NCI-H2107 treated with DMSO at 0.1 percent for 48 hours (cell line): ENCODE measurements around the gene HLA-DQB2.
"Not testable (repeated sequence)": the region's sequence is repeated elsewhere in the genome, so short reads cannot be mapped to it uniquely, and the experiment has no call there.

ENCODE experiments used
- DNase-seq: peaks from one replicate; lab custom pipeline; 2025; ENCODE audit not compliant: unreplicated experiment; lab: John Stamatoyannopoulos, UW

Gene HLA-DQB2

GRCh38 chr6:32763421-32763820 lies at the start of gene HLA-DQB2:
TSS of gene HLA-DQB2 (minus strand) at chr6:32763532. CDS start at chr6:32763470, 62 bp downstream.
- no peak for DNase-seq

GRCh38 chr6:32809171-32809570 lies 45.8 kb upstream of the HLA-DQB2 start:
- no peak for DNase-seq

GRCh38 chr6:32807020-32807580 lies 43.8 kb upstream of the HLA-DQB2 start:
- no peak for DNase-seq

- not testable (repeated sequence) for DNase-seq
These were observed 42.1 kb upstream of the HLA-DQB2 start for GRCh38 chr6:32805404-32805803.

- no peak for DNase-seq
These were observed 40.1 kb upstream of the HLA-DQB2 start for GRCh38 chr6:32803416-32803815.

- no peak for DNase-seq
These were observed 36.4 kb upstream of the HLA-DQB2 start for GRCh38 chr6:32799740-32800139.

- DNase-seq, result no peak
These were observed 35.8 kb upstream of the HLA-DQB2 start for GRCh38 chr6:32799168-32799567.

DNA sequence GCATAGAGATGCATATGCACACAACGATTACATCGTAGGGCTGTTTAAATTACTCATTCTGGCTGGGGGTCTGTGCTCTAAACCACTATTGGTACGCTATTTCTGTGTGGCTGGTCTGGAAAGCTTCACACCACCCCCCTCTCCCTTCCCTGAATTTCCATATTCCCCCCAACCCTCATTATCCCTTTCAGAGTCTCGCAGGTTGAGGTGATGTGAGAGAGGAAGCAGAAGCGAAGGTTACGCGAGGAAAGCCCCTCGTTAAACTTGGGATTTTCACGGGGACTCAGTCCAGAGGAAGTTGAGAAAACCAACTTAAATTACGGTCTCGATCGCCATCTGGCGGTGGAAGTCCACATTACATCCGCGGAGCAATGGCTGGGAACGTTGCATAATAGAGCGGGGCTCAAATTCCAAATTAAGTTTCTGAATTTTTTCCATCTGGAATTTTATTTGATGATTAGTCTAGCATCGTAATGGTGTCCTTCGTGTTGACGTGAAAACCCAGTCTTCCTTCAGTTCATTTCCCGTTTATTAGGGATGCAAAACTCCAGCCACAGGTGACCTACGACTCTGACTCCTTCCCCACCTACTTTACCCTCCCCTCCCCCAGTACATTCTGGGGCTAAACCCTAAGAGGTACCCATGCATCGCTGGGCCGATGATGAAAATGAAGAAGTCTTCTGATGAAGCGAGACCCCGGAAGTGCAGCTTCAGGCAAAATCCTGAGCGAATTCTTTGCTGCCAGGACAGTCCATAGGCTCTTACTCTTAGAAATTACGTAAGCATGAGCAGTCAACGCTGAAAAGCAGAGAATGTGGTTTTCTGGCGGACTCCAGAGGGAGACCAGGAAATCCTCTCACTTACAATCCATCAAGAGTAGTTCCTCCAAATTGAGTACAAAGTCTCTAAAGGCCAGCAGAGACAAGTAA lies 33.8 kb upstream of the HLA-DQB2 start:
- no peak for DNase-seq

DNA sequence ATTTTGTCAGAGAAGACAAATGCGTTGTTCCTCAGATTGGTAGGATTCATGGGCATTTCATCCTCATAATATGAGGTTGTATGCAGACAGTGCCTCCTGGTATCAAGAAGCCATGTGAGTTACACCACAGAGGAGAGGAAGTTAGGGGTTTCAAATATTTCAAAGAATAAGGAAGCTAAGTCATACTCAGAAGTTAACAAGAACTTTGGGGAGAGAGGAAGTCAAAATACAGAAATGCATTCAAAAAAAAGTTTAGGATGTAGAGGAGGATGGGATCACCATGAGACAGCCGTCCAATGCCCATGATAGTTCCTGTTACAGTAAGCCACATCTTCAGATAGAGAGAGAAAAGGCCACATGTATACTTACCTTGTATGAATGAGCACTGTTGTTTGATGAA lies 31.2 kb upstream of the HLA-DQB2 start:
- DNase-seq, result no peak

- no peak for DNase-seq
These were observed 29.6 kb upstream of the HLA-DQB2 start for GRCh38 chr6:32792901-32793435.

GRCh38 chr6:32790306-32790705 lies 27.0 kb upstream of the HLA-DQB2 start:
- no peak for DNase-seq

DNA sequence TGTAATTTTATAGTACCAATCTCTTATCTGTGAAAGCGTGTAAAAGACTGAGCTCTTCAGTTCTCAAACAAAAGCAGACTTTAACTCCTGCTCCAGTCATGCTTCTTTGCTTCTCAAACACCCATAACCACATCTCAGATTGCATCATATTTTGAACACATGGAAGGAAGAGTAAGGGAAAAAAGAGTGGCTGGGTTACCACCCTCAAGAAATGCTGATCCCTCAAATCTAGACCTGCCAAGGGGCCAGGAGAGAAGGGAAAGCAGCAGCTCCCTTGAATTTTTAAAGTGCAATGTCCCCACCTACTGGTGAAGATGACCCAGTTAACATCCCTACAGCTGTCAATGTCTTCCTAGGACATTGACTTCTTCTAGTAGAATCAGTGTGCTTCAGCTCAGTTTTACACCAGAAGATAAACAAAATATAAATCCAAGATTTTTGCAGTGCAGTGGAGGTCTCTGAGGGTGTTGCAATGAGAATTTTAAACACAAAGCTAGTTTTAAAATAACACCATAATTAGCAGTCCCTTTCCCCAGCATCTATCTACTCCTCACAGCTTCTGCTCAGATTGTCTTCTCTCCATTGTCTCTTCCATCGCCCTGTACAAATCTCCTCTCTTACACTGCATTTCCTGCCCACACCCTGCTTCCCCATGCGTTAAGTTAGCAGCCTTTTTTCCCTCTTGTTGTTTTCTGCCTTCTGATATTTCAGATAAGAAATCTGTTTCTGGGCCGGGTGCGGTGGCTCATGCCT lies 22.6 kb upstream of the HLA-DQB2 start:
- peak; percentile 24 for DNase-seq

GRCh38 chr6:32782923-32783322 lies 19.6 kb upstream of the HLA-DQB2 start:
- DNase-seq, result not testable (repeated sequence)

DNA sequence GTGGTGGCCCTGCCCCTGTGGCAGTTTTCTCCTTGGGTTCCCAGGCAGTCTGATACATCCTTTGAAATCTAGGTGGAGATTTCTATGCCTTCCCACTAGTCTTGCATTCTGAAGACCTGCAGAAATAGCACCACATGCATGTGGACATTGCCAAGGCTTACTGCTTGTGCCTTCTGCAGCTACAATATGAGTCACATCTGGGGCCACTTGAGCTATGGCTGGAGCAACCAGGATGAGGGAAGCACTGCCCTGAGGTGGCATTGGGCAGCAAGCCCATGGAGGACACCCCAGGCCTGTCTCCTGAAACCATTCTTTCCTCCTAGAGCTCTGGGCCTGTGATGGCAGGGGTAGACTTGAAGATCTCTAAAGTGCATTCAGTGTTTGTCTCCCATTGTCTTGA lies 15.7 kb upstream of the HLA-DQB2 start:
- no peak for DNase-seq

GRCh38 chr6:32775071-32775470 lies 11.7 kb upstream of the HLA-DQB2 start:
- DNase-seq, result no peak

DNA sequence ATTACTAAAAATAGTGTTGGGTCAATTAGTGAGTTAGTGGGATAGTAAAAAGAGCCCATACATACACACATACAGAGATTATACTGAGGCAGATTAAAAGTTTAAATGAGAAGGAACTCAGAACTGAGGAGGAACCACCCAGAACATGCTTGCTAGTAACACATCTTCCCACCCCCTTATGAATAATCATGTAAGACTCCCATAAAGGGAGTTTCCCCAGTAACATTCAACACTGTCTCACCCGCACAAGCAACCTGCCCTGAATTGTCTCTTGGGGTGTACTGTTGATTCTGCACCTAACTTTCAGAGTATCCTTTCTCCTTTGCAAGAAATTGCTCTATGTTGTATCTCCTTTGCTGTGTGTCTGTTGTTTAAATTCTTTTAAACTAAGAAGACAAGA lies 11.1 kb upstream of the HLA-DQB2 start:
- no peak for DNase-seq

DNA sequence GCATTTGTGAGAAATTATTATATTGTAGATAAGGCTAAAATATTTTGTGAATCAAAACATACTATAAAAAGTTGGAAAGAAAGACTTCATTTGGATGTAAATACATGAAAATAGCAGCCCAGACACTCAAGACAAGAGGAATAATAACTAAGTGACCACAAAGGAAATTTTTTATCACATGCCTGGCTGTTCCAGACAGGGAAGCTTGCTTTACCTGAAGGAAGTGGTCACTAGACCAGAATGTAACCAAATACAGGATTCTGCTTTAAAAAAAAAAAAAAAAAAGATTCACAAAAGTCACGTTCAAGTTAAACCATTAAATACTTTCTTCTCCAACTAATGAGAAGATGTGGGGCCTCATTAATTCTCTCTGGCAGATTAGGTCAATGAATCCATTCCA lies 9.3 kb upstream of the HLA-DQB2 start:
- DNase-seq, result no peak

- no peak for DNase-seq
These were observed 716 bp upstream of the HLA-DQB2 start for GRCh38 chr6:32764048-32764447.

DNA sequence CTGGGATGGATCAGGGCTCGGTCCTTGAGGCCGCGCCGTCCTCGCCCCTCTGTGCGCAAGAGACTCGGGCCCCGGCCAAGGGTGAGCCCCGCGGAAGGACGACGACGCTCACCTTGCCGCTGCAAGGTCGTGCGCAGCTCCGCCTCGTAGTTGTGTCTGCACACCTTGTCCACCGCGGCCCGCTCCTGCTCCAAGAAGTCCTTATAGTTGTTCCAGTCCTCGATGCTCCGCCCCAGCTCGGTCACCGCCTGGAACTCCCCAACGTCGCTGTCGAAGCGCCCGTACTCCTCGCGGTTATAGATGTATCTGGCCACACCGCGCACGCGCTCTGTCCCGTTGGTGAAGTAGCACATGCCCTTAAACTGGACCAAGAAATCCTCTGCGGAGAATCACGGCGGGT lies 1.8 kb downstream of the HLA-DQB2 start:
- DNase-seq, result no peak

GRCh38 chr6:32761072-32761471 lies 2.3 kb downstream of the HLA-DQB2 start:
- DNase-seq, result no peak

- DNase-seq, result no peak
These were observed 3.7 kb downstream of the HLA-DQB2 start for GRCh38 chr6:32759669-32760068.
